Stomach (tissue), 9 donors: ENCODE results near the gene PREPL. TPM values are rescaled to one million over a fixed set of nuclear protein-coding genes. Genes with fewer than 3 reads are reported as not detected.
A peak's percentile ranks its signal among the peaks of the same experiment; 100 is the strongest.

Source experiments
- DNase-seq, 2 donors: peaks; one replicate each; pipeline versions ENCODE4 v3.0.0 to v3.0.0-alpha.2; 2013 to 2019
- H3K27ac ChIP-seq, 5 donors: fragments of 200-600 bp in 4 of 5; sonication (generic) in 4 of 5; one replicate each; pipeline ENCODE4 v1.5.1; 2013 to 2019; ENCODE audit warnings: mild to moderate bottlenecking in 1 of 5, moderate library complexity in 1 of 5
- H3K27me3 ChIP-seq, 3 donors: fragments of 200-600 bp; sonication (generic); one replicate each; pipeline ENCODE4 v1.5.1; 2017 to 2019; ENCODE audit warnings: mixed run types in 1 of 3
- H3K36me3 ChIP-seq, 4 donors: fragments of 200-600 bp; sonication (generic); 1 replicate in 3 of 4; 2 replicates in 1 of 4; pipeline ENCODE4 v1.5.1; 2016 to 2019
- H3K4me1 ChIP-seq, 4 donors: fragments of 200-600 bp; sonication (generic); one replicate each; pipeline ENCODE4 v1.5.1; 2016 to 2019
- H3K4me3 ChIP-seq, 4 donors: fragments of 200-600 bp; sonication (generic) in 3 of 4; one replicate each; pipeline ENCODE4 v1.5.1; 2016 to 2019; ENCODE audit warnings: mild to moderate bottlenecking in 1 of 4
- H3K9me3 ChIP-seq, 4 donors: fragments of 200-600 bp; sonication (generic); one replicate each; pipeline ENCODE4 v1.5.1; 2016 to 2019
- EP300 ChIP-seq: sonication (generic); formaldehyde crosslinking; IDR thresholded peaks from one replicate; pipeline ENCODE4 v1.6.1; 2017; ENCODE audit warnings: antibody characterized with exemption
- POLR2A ChIP-seq, 4 donors: fragments of 450-650 bp; IDR thresholded peaks; one replicate each; pipeline ENCODE4 v1.6.1; 2016; ENCODE audit warnings: antibody characterized with exemption in 4 of 4, control low read depth in 2 of 4, mild to moderate bottlenecking in 1 of 4, moderate library complexity in 1 of 4
- POLR2AphosphoS5 ChIP-seq, 3 donors: sonication (generic); formaldehyde crosslinking; IDR thresholded peaks; one replicate each; pipeline ENCODE4 v1.6.1; 2016; ENCODE audit warnings: antibody characterized with exemption in 3 of 3
- WGBS, 5 donors: extraction: QIAGEN DNeasy Blood & Tissue Kit in 3 of 5; methylation state at CpG; one replicate each; pipeline versions ENCODE4 v1.1.5 to v1.1.7; 2013 to 2018; 5-methylcytosine and 5-hydroxymethylcytosine counted together
- intact Hi-C: fragments of 100-400 bp; cut with DNase I; formaldehyde crosslinking; loops from one replicate; pipeline ENCODE4 v1.15.1; 2023; ENCODE audit warnings: low total_unique reads
- polyA plus RNA-seq, 3 donors: library from polyadenylated mRNA; stranded (reverse); fragments of 200-250 nt; gene quantifications; one replicate each; pipeline ENCODE4 v1.2.3, GENCODE V29; 2013
- total RNA-seq, 5 donors: library from RNA; depleted of rRNA; stranded (reverse); fragments of >200 nt; gene quantifications; one replicate each; pipeline versions ENCODE4 v1.1.0 to v1.2.3, GENCODE V29; 2014 to 2016
- TF ChIP-seq, protein P1 (sequence below), 7 experiments: fragments of 450-650 bp in 4 of 7; fragments of 200-600 bp in 3 of 7; sonication (generic) in 3 of 7; IDR thresholded peaks; one replicate each; pipeline ENCODE4 v1.5.1; 2016 to 2019; ENCODE audit warnings: antibody characterized with exemption in 7 of 7, control low read depth in 2 of 7, mild to moderate bottlenecking in 1 of 7
- donor health status: healthy with polysubstance abuse.
- donor health status: Bipolar disorder and iron deficiency.
- donor health status: healthy.

The PREPL gene
- total and polyA plus RNA-seq, 8 donors: 8.1 to 65.0 (median 21.8) TPM

DNA sequence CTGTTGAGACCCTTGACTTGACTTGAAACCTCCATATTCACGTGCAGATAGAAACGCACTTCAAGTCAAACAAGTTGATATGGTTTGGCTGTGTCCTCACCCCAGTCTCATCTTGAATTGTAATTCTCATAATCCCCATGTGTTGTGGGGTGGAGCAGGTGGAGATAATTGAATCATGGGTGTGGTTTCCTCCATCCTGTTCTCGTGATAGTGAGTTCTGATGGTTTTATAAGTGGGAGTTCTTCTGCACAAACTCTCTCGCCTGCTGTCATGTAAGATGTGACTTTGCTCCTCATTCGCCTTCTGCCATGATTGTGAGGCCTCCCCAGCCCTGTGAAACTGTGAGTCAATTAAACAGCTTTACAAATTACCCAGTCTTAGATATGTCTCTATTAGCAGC is 64.6 kb downstream of the PREPL start:
- no peak for DNase-seq
- Histone ChIP-seq H3K4me1 (peaks cover 11 to 25% (median 21%) of the 10 kb centered on the region in 4 donors), H3K27me3 (no peaks in the 10 kb centered on the region), H3K27ac (peak overlapping the region in 2 of 5 donors; percentile 18 to 56), H3K9me3 (no peaks in the 10 kb centered on the region), H3K36me3 (no peaks in the 10 kb centered on the region), H3K4me3 (no peak overlapping the region)
- 57 to 74% (median 72%) methylated on average over 5 of the region's 5 CpGs for WGBS, 5 donors
- TF ChIP-seq POLR2AphosphoS5 (IDR thresholded peaks at IDR 0.05): no peak
- TF ChIP-seq, protein P1, sequence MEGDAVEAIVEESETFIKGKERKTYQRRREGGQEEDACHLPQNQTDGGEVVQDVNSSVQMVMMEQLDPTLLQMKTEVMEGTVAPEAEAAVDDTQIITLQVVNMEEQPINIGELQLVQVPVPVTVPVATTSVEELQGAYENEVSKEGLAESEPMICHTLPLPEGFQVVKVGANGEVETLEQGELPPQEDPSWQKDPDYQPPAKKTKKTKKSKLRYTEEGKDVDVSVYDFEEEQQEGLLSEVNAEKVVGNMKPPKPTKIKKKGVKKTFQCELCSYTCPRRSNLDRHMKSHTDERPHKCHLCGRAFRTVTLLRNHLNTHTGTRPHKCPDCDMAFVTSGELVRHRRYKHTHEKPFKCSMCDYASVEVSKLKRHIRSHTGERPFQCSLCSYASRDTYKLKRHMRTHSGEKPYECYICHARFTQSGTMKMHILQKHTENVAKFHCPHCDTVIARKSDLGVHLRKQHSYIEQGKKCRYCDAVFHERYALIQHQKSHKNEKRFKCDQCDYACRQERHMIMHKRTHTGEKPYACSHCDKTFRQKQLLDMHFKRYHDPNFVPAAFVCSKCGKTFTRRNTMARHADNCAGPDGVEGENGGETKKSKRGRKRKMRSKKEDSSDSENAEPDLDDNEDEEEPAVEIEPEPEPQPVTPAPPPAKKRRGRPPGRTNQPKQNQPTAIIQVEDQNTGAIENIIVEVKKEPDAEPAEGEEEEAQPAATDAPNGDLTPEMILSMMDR (IDR thresholded peaks at IDR 0.05): no peak
- no peak for TF ChIP-seq POLR2A (IDR thresholded peaks at IDR 0.05)
- intact Hi-C loops: no loop called here

DNA sequence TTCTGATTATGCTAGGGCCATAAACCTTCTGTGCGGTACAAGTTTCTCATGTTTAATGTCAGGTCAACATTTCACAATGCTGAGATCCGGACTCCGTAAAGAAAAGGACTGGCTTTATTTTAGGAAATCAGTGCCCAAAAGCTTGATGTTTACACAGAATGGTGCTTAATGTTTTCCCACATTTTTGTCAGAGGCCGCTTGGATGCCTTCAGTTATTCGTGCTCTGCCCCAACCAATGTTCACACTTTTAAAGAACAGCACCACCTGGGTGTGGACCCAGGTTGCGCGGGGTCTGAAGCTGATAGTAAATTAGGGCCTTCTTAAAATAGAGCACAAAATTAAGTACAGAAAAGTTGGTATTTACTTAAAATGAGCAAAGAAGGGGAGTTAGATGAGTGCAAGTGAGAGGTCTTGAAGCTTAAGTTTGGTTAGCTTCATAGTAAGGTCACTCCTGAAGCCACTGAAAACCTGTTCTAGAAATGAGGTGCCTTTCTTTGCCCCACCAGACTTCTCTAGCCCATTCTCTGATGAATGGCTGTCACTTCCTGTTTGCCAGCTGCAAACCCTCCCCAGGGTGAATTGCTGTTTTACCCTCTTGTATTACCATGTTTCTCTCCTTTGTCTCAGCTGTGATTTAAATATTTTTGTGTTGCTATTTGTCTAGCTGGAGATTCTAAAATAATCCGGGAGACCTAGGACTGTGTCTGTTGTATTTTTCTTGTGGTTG is 65.5 kb downstream of the PREPL start:
- no peaks in the 10 kb centered on the region for H3K9me3 ChIP-seq
- no peak for TF ChIP-seq POLR2AphosphoS5 (IDR thresholded peaks at IDR 0.05)
- no peak for TF ChIP-seq POLR2A (IDR thresholded peaks at IDR 0.05)
- no peak for TF ChIP-seq EP300
- TF ChIP-seq, protein P1 (IDR thresholded peaks at IDR 0.05): no peak
- H3K4me3 ChIP-seq: no peak overlapping the region
- intact Hi-C loops: no loop called here
- H3K4me1 ChIP-seq: peaks cover 19 to 34% (median 29%) of the 10 kb centered on the region in 4 donors
- H3K27ac ChIP-seq: peak overlapping the region; percentile 41 to 73 (median 58)
- no peaks in the 10 kb centered on the region for H3K27me3 ChIP-seq
- no peaks in the 10 kb centered on the region for H3K36me3 ChIP-seq
- DNase-seq: no peak
- 24 to 52% (median 48%) methylated on average over 8 of the region's 8 CpGs for WGBS, 5 donors

DNA sequence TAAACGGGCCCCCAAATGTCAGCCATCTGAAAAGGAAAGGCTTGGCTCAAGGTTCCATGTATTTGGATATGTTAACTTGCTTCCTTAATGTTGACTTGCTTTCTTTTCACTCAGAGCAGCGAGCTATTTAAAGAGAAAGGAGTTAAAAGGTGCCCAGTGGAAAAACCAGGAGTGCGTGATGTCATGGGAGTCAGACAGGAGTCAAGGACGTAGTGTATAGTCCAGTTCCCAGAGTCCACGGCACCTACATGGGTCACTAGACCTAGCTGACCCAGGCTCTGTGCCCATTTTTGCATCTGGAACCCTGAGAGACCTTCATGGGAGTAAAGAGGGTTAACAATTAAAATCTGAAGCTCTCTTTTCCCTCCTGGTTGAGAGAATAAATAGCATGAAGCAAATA is 66.2 kb downstream of the PREPL start:
- no peaks in the 10 kb centered on the region for H3K36me3 ChIP-seq
- TF ChIP-seq POLR2A (IDR thresholded peaks at IDR 0.05): no peak
- TF ChIP-seq, protein P1 (IDR thresholded peaks at IDR 0.05): no peak
- TF ChIP-seq EP300: no peak
- no peak for TF ChIP-seq POLR2AphosphoS5 (IDR thresholded peaks at IDR 0.05)
- 30 to 50% (median 49%) methylated on average over 5 of the region's 5 CpGs for WGBS, 5 donors
- no peak overlapping the region for H3K4me3 ChIP-seq
- no peaks in the 10 kb centered on the region for H3K9me3 ChIP-seq
- intact Hi-C loops: no loop called here
- no peaks in the 10 kb centered on the region for H3K27me3 ChIP-seq
- peaks cover 21 to 41% (median 32%) of the 10 kb centered on the region in 4 donors for H3K4me1 ChIP-seq
- peak; percentile 33 to 43 for DNase-seq
- peak overlapping the region; percentile 41 to 76 (median 65) for H3K27ac ChIP-seq

DNA sequence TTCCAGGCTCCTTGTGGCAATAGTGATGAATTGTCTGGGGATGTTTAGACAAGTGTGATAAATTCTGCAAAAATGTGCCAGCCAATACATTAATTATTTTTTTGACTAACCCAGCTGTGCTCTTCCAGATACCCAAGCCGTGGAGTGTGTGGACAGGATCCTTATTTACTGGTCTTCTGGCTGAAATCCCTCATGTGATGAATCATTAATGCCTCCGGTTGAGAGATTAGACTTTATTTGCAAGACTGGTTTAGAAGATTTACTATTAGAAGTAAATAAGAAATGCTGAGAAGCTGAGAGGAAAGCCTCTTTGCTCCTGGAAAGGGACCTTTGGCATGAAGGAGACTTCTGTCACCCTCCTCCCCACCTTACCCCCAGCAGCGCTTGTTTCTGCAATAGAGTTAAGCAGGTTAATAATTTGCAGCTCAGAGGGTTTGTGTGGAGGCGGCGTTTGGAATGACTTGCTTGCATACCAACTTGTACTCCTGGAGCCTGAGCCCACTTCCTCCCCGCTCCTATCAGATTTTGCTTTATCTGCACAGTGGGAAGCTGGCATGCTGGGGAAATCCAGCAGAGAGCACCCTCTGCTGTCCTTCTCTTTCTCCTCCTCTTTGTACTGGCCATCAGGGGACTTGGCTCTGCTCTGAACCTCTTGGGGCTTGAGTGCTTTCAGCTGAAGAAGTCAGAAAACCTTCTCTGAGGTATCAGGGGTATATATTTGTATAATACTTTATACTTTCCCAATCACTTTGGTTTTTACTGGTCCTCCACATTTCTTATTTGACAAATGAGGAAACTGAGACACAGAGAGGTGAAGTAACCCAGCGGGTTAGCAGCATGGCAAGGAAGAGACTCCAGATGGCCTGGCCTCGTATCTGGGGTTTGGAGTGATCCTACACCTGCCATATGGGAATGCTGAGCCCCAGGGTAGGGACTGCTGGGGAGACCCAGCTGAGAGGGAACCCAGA is 69.7 kb downstream of the PREPL start:
- peaks cover 21 to 54% (median 35%) of the 10 kb centered on the region in 4 donors for H3K4me1 ChIP-seq
- no peaks in the 10 kb centered on the region for H3K9me3 ChIP-seq
- H3K27me3 ChIP-seq: no peaks in the 10 kb centered on the region
- peak; percentile 84 to 91 for DNase-seq
- intact Hi-C loops: loop anchor here (5.0 kb wide), 1 partner anchor 49 kb away; no protein-coding TSS in a partner anchor
- peak overlapping the region; percentile 41 to 78 (median 71) for H3K27ac ChIP-seq
- 16 to 29% (median 20%) methylated on average over 8 of the region's 8 CpGs for WGBS, 5 donors
- TF ChIP-seq EP300 (no peak), POLR2AphosphoS5 (IDR thresholded peaks at IDR 0.05) (peak in 2 of 3 donors; percentile 41 to 74)
- TF ChIP-seq, protein P1 (IDR thresholded peaks at IDR 0.05): peak in 4 of 7 experiments; percentile 28 to 84 (median 45)
- H3K36me3 ChIP-seq: no peaks in the 10 kb centered on the region
- no peak overlapping the region for H3K4me3 ChIP-seq
